Colon (tissue), 2 donors: ENCODE results near the gene C22orf23.
"Not testable (repeated sequence)": the region's sequence is repeated elsewhere in the genome, so short reads cannot be mapped to it uniquely, and the experiment has no call there.

Experiments used
- FAIRE-seq: peaks from 2 replicates; lab custom pipeline; 2012; peaks lifted over from hg19 to GRCh38; lab: Jason Lieb, UNC
- donor health status: control.
- donor health status: control.

The C22orf23 gene

DNA sequence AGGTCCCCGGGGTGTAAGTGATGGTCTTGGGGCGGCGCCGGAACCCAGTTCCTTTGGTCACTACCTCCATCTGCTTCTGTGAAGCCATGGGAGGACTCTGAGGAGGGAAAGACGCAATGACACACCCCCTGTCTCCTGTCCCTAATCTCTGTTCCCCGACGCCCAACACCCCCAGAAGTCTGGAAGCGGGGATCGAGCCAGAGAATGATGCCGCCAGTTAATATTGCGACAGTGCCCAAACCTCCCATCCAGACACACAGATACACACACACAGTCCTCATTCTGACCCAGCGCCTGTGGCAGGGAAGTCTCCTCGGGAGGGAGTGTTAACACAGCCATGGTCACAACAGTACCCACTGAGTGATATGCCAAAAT, 352 bp downstream of the C22orf23 start:
- FAIRE-seq, result no peak

DNA sequence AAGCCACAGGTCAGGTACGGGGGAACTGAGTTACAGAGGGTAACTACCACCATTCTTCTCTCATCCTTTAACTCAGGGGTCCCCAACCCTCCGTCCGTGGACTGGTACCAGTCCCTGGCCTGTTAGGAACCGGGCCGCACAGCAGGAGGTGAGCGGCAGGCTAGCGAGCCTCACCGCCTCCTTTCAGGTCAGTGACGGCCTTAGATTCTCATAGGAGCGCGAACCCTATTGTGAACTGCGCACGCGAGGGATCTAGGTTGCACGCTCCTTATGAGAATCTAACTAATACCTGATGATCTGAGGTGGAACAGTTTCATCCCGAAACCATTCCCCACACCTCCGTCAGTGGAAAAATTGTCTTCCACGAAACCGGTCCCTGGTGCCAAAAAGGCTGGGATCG, 772 bp downstream of the C22orf23 start:
- not testable (repeated sequence) for FAIRE-seq

DNA sequence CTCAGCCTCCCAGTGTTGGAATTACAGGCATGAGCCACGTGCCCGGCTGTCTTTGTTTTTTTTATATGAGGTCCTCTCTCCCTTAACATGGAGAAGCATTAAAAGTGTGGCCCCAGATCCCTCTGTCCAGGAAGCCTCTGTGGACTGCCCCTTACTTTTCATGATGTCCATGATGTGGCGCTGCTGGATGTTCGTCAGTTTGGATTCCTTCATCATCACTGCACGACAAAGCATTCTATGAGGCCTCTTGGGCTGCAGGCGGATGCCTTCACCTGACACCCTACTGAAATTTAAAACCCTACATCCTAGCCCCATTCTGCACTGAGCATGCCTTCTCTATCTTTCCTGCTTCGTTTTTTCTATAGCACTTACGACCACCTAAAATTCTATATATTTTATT, 2.1 kb downstream of the C22orf23 start:
- no peak for FAIRE-seq

DNA sequence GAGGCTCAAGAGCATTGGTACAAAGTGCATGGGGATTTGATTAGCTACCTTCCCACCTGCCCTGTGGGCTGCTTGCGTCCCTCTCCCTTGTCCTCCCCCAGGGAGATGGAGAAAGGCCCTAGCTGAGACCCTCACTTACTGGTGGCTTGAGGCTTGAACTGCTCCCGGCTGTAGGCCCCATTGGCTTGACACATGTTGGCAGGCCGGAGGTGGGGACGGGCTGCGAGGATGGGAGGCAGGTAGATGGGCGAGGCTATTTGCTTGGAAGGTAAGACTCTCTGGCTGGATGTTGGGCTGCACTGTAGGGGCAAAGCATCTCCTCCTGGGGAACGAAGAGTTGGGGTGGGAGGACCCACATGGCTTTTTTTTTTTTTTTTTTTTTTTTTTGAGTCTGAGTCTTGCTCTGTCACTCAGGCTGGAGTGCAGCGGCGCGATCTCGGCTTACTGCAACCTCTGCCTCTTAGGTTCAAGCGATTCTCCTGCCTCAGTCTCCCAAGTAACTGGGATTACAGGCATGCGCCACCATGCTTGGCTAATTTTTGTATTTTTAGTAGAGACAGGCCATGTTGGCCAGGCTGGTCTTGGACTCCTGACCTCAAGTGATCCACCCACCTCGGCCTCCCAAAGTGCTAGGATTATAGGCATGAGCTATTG, 6.1 kb downstream of the C22orf23 start:
- FAIRE-seq, result not testable (repeated sequence)

DNA sequence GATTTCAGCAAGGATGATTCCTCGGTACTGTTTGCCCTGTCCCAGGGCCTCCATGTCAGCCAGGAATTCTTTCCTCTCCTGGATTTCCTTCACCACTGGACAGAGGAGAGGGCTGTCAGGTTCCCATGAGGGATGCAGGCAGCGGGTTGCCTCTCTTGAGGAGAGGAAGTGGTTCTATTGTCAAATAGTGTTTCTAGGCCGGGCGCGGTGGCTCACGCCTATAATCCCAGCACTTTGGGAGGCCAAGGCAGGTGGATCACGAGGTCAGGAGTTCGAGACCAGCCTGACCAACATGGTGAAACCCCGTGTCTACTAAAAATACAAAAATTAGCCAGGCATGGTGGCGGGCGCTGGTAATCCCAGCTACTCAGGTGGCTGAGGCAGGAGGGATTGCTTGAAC, 9.0 kb downstream of the C22orf23 start:
- FAIRE-seq, result not testable (repeated sequence)

DNA sequence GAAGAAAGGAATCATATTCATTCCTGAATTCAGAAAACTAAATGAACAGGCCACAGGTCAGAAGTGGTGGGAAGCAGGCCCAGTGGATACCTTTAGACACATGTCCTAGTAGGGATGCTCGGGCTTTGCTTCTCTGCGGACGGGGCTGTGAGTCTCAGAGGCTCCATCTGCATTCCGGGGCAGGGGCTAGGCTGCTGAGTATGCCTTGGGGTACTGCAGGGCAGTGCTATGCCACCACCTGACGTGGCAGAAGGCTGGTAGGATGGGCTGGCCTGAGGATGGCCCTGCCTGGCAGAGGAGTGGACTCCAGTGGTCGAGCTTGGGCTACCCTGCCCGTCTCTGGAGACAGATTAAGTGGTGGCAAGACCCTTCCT, 9.6 kb downstream of the C22orf23 start:
- no peak for FAIRE-seq

DNA sequence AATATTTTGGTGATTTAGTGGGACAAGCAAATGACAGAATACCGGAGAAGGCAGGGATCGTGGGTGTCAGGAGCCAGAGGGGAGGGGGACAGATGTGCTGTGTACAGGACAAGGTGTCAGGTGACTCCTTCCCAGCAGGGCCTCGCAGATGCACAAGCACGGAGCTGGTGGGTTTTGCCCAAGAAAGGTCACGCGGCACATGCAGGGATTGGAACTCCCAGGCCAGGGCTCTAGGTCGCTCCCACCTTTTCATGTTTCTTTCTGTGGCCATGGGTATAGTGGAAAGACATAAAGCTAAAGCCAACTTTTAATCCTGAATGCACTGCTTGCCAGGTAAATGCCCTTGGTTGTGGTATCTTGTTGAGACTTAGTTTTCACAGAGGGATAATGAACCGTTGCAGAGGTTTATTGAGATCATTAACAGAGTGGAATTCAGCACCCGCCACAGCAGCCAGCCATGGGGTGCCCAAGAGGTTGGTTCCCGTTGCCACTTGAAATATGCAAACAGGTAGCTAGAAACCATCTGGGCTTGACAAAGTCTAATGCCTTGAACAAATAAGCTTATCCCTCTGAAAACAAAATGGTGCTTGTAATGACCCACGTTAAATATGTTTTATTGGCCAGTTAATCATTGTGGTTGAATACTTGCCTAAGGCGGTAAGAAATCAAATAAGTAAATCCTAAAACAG, 10.1 kb downstream of the C22orf23 start:
- no peak for FAIRE-seq

DNA sequence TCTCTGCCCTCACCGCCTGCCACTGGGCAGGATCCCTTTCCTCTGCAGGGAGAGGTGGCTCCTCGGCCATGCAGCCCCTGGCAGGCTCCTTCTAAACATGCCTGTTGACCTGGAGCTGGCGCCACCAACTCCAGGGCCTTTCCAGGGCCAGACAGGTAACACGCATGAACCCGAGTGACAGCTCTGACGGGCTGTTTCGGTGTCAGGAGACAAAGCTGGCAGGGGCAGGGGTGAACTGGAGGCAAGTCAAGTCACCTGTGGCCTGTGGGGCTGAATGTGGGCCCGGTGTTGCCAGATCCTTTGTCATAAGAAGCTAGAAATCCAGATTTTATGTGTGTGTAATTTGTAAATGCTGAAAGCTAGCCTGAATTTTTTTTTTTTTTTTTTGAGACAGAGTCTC, 11.3 kb downstream of the C22orf23 start:
- no peak for FAIRE-seq

DNA sequence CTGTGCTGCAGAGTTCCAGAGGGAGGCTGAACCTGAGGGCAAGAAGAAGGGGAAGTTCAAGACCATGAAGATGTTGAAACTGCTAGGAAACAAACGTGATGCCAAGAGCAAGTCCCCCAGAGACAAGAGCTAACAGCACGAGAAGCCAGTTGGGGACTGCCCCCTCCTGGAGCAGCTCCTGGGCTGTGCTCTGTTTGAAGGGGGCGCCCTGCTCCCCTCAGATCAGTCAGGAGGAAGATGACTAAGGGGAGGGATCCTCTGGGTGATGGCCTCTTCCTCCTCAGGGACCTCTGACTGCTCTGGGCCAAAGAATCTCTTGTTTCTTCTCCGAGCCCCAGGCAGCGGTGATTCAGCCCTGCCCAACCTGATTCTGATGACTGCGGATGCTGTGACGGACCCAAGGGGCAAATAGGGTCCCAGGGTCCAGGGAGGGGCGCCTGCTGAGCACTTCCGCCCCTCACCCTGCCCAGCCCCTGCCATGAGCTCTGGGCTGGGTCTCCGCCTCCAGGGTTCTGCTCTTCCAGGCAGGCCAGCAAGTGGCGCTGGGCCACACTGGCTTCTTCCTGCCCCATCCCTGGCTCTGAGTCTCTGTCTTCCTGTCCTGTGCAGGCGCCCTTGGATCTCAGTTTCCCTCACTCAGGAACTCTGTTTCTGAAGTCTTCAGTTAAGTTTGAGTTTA, 12.6 kb downstream of the C22orf23 start:
- FAIRE-seq, result no peak

DNA sequence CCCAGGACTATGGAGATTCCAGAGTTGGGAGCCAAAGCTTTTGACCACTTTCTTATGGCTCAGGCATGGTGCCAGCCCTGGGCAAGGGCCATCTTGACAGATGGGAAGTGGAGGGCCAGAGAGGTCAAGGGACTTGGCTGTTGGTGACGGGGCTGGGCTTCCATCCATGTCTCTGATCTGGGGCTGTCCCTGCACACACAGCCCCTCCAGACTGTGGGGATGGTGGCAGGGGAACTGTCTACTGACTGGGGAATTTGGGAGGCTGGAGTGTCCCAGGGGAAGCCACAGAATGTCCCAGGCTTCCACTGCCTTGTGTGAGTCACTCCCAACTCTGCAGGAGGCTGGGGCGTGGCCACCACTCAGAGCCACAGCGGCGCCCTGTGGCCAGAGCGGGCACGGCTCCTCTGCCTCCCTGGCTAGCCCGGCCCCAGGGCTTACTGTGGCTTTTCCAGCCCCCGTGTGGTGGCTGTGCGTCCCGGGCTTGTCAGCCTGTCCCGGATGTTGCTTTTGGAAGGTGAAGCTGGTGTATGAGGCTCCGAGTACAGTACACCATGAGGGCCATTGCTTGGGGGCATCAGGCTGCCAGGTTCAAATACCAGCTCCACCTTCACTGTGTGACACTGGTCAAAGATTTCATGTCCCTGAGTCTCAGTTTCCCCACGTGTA, 19.6 kb downstream of the C22orf23 start:
- FAIRE-seq, result no peak

DNA sequence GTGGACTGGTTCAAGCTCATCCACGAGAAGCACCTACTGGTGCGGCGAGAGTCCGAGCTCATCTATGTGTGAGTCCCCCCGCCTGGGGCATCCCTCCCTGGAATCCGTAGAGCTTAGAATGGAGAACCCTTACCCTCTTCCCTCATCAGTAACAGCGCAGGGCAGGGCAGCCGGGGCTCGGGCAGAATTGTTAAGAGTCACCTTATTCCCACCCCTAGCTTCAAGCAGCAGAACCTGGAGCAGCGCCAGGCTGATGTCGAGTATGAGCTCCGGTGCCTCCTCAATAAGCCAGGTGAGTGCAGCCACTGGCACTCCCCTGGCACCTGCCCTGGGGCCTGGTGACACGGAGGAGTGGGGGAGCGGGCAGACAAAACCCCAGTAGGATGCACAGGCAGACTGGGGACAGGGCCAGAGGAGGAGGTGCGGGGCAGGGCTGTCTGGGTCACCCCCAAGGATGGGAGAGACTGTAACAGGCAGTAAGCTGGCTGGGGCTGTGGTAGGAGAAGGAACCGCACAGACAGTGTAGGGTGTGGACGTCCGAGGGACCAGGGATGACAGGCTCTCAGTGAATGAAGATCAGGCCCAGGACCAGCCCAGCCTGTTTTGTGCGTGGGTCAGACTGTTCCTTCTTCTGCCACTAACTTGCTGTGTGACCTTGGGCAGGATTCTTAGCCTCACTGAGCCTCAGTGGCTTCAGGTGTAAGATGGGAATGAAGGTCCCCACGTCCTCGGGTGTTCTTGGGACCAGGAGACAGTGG, 20.4 kb downstream of the C22orf23 start:
- FAIRE-seq, result no peak

DNA sequence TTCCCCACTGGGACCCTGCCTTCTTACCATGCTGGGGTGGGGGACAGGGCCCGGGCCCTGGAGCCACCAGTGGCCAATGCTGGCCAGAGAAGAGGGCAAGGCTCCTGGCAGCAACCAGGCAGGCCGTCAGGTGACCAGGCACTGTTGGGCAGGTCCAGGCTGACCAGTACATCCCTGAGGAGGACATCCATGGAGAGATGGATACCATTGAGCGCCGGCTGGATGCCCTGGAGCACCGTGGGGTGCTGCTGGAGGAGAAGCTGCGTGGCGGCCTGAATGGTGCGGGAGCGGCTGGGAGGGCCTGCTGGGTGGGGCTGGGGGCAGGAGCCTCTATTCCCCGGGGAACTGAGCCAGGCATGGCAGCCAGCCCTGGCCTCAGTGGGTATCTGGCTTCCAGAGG, 21.0 kb downstream of the C22orf23 start:
- FAIRE-seq, result no peak

DNA sequence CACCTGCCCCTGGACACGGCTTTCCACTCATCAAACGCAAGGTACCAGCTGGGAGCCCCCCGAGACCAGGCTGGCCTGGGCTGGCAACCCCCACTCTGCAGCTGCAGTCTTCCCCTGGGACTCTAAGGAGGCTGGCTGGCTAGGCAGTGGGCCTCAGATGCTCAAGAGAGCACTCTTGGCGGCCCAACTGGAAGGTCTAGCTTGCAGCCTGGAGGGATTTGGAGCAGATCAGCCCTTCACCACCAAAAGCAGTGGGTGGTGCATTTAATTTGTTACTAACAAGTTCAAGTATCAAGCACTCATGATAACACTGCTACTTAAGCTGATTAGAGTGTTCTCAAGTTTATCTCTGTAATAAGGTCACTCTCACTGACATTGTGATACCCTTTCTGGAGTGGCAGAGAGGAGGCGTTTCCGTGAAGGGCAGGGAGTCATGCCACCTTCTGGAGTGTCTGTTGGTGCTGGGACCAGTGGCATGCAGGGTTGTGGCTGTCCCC, 21.5 kb downstream of the C22orf23 start:
- FAIRE-seq, result no peak

DNA sequence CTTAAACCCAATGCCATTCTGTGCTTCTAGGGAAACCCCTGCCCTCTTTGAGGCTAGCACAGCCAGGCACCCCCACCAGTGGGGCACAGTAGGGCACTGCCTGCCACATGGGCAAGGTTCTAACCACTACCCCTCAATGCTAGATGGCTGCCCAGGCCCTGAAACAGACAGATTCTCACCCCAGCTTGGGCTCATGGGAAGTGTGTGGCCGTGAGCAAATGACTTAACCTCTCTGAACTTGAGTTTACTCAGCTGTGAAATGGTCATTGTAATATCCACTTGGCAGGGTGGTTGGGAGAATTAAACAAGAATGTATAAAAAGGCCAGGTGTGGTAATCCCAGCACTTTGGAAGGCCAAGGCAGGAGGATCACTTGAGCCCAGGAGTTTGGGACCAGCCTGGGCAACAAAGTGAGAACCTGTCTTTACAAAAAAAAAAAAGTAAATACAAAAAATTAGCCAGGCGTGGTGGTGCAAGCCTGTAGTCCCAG, 22.4 kb downstream of the C22orf23 start:
- no peak for FAIRE-seq

DNA sequence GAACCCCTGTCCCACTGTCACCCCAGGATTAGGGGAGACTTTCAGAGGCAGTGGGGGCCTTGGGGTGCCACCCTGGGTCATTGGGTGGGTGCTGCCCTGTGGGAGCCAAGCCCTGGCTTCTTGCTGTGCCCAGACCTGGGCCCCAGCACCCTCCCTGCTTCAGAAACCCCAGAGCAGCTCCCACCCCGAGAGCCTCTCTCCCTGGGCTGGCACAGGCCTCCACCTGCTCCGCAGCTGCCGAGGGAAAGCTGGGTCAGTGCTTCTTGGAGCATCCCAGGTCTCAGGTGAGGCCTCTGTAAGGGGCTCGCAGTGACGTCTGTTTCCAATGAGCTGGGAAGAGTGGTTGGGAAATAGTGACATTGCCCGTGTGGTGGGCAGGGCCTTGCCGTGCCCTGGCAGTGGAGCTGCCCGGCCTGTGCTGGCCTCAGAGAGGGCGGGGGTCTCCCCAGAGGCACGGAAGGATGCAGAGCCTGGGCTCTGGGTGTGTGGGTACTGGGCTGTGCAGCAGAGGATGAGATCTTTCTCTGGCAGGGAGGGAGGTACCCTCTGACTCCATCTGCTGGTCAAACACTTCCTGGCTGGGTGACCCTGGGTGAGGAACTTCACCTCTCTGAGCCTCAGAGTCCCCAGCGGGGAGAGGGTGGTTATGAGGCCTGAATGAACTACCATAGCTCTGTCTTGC, 23.0 kb downstream of the C22orf23 start:
- FAIRE-seq, result no peak

DNA sequence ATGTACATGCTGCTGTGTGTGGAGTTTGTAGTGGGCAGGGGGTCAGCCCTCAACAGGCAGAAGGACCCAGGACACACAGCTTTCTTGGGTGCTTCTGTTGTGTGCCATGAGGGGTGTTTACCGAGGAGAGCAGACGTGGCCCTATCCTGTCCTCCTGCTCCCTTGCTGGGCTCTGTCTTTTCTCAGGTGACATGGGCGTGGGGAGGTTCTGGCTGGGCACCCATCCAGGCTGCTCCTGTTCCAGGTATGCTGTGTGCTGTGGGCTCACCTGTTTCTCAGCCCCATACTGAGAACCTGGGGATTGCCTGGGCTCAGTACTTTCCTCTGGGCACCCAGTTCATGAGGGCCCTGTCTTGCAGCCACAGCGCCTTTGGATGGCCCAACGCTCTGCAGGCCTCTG, 24.0 kb downstream of the C22orf23 start:
- FAIRE-seq, result no peak

DNA sequence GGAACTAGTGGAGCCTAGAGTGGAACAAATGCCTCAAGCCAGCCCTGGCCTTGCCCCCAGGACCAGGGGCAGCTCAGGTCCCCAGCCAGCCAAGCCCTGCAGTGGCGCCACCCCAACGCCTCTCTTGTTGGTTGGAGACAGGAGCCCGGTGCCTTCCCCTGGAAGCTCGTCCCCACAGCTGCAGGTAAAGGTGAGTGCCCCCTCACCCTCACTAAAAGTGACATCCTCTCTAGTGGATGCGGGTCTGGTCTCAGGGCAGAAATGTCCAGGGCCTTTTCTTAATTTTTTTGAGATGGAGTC, 25.8 kb downstream of the C22orf23 start:
- no peak for FAIRE-seq

DNA sequence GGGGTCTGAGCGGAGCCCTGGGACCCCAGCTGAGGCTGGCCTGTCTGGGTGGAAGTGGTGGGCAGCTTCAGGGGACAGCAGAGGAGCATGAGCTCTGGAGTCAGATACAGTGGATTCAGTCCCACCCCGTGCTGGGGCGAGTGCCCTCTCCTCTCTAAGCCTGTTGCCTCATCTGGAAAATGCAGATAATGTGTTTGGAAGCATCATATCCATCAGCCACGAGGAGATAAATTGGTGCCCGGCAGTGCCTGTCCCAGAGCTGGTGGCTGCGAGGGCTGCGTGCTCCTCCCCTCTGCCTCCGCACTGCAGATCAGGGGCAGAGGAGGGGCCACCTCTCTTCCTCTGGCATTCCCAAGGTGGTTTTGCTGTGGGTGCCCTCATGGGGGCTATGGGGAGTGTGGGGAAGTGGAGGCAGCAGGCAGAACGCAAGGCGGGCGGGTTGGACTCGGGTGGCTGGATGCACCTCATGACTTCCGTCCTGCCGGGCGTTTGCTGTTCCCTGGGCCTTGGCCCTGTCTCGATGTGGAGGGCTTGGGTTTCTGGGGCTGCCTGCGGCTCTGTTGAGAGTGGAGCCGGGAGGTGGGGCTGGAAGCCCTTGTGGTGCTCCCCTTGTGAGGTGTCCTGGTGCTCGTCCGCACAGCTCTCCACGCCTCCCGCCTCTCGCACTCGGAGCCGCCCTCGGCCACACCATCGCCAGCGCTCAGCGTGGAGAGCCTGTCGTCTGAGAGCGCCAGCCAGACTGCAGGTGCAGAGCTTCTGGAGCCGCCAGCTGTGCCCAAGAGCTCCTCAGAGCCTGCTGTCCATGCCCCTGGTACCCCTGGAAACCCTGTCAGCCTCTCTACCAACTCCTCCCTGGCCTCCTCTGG, 26.4 kb downstream of the C22orf23 start:
- no peak for FAIRE-seq

DNA sequence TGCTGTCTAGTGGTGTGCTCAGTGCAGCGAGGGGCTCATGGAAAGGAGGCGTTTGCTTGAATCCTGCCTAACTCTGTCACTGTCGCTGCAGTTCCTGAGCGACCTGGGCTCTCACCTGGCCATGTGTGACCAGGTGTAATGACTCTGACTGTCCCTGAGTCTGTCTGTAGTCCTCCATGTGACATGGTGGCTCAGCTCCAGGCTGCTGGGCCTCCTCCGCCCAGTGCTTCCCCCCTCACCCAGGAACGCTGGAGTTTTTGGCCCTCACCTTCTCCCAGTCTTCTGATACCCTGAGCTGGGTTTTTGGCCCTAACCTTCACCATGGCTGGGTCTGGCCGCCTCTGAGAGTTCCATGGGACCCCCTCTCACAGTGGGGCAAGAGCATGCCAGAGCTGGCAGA, 27.0 kb downstream of the C22orf23 start:
- FAIRE-seq, result no peak

DNA sequence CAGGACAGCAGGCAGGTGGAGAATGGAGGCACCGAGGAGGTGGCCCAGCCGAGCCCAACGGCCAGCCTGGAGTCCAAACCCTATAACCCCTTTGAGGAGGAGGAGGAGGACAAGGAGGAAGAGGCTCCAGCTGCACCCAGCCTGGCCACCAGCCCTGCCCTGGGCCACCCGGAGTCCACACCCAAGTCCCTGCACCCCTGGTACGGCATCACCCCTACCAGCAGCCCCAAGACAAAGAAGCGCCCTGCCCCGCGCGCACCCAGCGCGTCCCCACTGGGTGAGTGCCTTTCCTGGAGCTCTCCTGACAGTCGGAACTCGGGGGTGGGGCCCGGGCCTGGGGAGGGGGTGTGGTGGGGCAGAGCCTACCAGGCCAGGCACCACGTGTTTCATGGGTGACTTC, 27.6 kb downstream of the C22orf23 start:
- FAIRE-seq, result no peak

DNA sequence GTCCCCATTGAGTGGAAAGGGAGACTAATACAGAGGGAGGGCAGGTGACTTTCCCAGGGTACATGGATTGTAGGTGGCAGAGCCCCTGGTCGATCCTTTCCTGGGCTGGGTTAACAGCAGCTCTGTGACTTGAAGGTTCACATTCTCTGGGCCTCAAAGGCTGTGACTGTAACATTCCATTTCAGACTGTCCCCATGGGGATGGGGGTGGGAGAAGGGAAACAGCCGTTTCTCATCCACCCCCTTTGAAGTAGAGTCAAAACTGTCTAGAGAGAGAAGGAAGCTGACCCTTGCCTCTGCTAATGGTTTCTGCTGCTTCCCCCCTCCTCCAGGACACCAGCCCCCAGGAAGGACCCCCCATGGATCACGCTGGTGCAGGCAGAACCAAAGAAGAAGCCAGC, 28.1 kb downstream of the C22orf23 start:
- no peak for FAIRE-seq
